ENCODE measurements around the gene HS2ST1.

DNA sequence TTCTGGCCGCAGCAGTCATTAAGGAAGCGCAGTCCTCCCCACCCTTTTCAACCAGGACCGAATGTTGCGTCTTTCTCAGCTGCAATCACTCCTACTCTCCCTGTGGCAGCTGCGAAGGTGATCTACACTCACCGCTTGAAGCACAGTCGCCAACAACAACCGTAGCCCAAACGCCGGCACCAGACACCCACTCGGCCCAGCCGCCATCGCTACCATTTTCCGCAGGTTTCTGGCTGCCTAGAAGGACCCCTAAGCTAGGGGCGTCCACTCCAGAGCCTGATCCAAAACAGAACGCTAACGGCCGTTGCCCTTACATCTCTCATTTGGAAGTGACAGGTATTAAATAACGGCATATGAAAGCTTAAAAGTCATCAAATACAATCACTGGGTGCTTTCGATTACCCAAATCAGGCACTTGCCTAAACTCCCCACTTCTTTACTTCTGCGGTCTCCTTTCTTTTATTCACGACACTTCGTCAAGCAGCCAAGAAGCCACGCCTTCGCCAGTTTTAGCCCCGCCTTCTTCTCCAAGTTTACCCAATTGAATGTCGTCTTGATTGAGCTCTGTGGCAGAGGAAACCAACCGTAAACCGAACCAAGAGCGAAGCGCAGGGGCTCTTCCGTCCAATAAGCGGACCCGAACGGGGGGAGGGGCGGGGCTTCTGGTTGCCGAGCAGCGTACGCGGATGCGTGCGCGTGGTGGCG lies 387 bp upstream of the HS2ST1 start, which contains the start of gene SELENOF:
- TF ChIP-seq, protein P1, sequence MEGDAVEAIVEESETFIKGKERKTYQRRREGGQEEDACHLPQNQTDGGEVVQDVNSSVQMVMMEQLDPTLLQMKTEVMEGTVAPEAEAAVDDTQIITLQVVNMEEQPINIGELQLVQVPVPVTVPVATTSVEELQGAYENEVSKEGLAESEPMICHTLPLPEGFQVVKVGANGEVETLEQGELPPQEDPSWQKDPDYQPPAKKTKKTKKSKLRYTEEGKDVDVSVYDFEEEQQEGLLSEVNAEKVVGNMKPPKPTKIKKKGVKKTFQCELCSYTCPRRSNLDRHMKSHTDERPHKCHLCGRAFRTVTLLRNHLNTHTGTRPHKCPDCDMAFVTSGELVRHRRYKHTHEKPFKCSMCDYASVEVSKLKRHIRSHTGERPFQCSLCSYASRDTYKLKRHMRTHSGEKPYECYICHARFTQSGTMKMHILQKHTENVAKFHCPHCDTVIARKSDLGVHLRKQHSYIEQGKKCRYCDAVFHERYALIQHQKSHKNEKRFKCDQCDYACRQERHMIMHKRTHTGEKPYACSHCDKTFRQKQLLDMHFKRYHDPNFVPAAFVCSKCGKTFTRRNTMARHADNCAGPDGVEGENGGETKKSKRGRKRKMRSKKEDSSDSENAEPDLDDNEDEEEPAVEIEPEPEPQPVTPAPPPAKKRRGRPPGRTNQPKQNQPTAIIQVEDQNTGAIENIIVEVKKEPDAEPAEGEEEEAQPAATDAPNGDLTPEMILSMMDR (IDR thresholded peaks at IDR 0.05): no peak
- TF ChIP-seq POLR2A (IDR thresholded peaks at IDR 0.05): peak; percentile 30 to 70
